BJ (cell line): Measurements from ENCODE around the gene NUBPL. TPM values are rescaled to one million over a fixed set of nuclear protein-coding genes. Genes with fewer than 3 reads are reported as not detected.
"Not testable (repeated sequence)": the region's sequence is repeated elsewhere in the genome, so short reads cannot be mapped to it uniquely, and the experiment has no call there.

ENCODE experiments used
- CTCF ChIA-PET: fragments of 350-600 bp; formaldehyde crosslinking; extraction: SDS; loops from one replicate; lab custom pipeline; 2021; ENCODE audit warnings: antibody characterized with exemption, inconsistent platforms; lab: Yijun Ruan, JAX
- POLR2A ChIA-PET: fragments of 300-600 bp; sonication (Branson Sonifier 250); formaldehyde crosslinking; extraction: SDS; loops from one replicate; lab custom pipeline; 2021; ENCODE audit warnings: antibody characterized with exemption; lab: Charles Lee
- DNase-seq: peaks from one replicate; pipeline ENCODE4 v3.0.0-alpha.2; 2011; ENCODE audit warnings: low read depth
- H3K27me3 ChIP-seq: 2 replicates; pipeline ENCODE4 v1.6.0; 2011; ENCODE audit warnings: low read length; ENCODE audit not compliant: control insufficient read depth, insufficient read depth
- H3K36me3 ChIP-seq: 2 replicates; pipeline ENCODE4 v1.5.1; 2011; ENCODE audit warnings: low read length; ENCODE audit not compliant: control insufficient read depth, insufficient read depth
- H3K4me3 ChIP-seq: 2 replicates; pipeline ENCODE4 v1.5.1; 2011; ENCODE audit warnings: low read depth, mild to moderate bottlenecking, control low read depth, low read length
- polyA plus RNA-seq: library from polyadenylated mRNA; depleted of rRNA; stranded (reverse); fragments of >200 nt; gene quantifications from 2 replicates; pipeline ENCODE4 v1.2.3, GENCODE V29; 2011
- TF ChIP-seq, protein P1 (sequence below): IDR thresholded peaks from 2 replicates; pipeline ENCODE4 v1.5.1; 2011; ENCODE audit warnings: low read depth, mild to moderate bottlenecking, control low read depth, inconsistent platforms, low read length, moderate library complexity; ENCODE audit not compliant: insufficient read depth

Gene NUBPL
- polyA plus RNA-seq, 1 experiment, result 3.3 TPM

DNA sequence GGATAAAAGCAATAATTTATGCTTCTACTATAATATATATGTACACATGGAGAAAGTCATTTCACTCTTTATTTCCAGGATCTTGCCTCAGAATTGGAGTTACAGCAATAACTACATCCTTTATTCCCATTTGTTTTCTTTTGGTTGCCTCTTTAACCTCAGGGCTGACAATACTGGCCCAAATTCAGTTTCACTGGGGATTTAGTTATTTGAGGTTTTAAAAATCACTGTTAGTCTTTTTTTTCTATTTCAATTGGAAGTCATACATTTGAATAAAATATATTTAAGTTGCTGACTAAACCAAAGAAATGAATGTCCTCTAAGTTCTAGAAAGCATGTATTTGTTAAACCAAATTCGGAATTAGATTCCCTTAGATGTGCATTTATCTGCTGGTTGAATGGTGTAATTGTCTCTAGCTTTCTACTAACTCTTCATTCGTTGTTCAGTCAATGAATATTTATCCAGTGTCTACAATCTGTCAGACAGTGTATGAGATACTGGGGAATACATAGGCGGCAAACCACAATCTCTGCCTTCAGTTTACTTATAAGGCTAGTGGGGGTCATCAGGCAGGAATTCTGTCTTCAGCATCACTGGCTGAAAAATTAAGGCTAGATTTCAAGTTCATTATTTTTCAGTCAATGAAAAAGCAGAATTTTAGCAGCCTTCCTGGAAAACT, 325.1 kb downstream of the NUBPL start:
- ChIA-PET POLR2A (no interaction called here), CTCF (no interaction called here)
- TF ChIP-seq, protein P1, sequence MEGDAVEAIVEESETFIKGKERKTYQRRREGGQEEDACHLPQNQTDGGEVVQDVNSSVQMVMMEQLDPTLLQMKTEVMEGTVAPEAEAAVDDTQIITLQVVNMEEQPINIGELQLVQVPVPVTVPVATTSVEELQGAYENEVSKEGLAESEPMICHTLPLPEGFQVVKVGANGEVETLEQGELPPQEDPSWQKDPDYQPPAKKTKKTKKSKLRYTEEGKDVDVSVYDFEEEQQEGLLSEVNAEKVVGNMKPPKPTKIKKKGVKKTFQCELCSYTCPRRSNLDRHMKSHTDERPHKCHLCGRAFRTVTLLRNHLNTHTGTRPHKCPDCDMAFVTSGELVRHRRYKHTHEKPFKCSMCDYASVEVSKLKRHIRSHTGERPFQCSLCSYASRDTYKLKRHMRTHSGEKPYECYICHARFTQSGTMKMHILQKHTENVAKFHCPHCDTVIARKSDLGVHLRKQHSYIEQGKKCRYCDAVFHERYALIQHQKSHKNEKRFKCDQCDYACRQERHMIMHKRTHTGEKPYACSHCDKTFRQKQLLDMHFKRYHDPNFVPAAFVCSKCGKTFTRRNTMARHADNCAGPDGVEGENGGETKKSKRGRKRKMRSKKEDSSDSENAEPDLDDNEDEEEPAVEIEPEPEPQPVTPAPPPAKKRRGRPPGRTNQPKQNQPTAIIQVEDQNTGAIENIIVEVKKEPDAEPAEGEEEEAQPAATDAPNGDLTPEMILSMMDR, result no peak
- Histone ChIP-seq H3K36me3 (no peaks in the 10 kb centered on the region), H3K4me3 (no peak overlapping the region), H3K27me3 (no peaks in the 10 kb centered on the region)
- DNase-seq, result no peak

DNA sequence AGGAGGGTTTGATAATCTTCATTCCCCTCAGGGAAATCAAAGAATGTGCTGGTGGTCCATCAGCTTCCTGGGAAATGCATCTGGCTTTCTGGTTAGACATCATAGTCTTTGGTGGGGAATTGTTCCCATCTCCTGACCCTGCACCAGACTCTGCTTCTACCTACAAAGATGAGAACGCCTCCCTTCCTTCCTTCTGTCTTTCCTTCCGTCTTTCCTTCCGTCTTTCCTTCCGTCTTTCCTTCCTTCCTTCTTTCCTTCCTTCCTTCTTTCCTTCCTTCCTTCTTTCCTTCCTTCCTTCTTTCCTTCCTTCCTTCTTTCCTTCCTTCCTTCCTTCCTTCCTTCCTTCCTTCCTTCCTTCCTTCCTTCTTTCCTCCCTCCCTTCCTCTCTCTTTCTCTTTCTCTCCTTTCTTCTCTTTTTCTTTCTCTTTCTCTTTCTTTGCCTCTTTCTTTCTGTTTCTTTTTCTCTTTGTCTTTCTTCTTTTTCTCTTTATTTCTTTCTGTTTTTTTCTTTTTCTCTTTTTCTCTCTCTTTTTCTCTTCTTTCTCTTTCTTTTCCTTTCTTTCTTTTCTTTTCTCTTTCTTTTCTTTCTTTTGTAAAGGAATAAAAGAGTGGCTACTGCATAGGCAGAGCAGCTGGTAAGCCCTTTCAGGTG, 326.9 kb downstream of the NUBPL start:
- Histone ChIP-seq H3K4me3 (no peak overlapping the region), H3K36me3 (no peaks in the 10 kb centered on the region), H3K27me3 (no peaks in the 10 kb centered on the region)
- ChIA-PET POLR2A (no interaction called here), CTCF (interaction anchor here (0.6 to 0.7 kb wide), 3 partner anchors 14 to 581 kb away, joined by 3 to 4 read pairs (median 3); no protein-coding TSS in a partner anchor)
- TF ChIP-seq, protein P1, result no peak
- DNase-seq, result no peak

DNA sequence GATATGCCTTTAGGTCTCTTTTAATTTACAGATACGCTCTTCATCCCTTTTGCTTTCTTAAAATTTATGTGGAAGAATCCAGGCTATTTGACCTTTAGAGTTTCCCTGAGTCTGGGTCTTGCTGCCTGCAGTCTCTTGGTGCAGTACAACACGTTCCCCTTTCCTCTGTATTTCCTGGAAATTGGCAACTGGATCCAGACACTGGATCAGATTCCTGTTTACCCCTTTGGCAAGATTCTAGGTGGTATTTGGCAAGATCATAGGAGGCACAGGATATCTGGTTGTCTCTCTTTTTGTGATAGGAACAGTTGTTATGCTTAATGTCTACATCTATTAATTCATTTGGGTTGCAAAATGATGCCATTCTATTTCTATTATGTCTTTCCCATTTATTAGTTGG, 328.1 kb downstream of the NUBPL start:
- TF ChIP-seq, protein P1, result no peak
- no peak for DNase-seq
- CTCF ChIA-PET, result no interaction called here
- Histone ChIP-seq H3K36me3 (no peaks in the 10 kb centered on the region), H3K27me3 (no peaks in the 10 kb centered on the region), H3K4me3 (no peak overlapping the region)
- POLR2A ChIA-PET, result no interaction called here

GRCh38 chr14:31890202-31890601, 329.0 kb downstream of the NUBPL start:
- H3K4me3 ChIP-seq, CTCF ChIA-PET, POLR2A ChIA-PET, H3K36me3 ChIP-seq, H3K27me3 ChIP-seq, DNase-seq: not testable (repeated sequence)

DNA sequence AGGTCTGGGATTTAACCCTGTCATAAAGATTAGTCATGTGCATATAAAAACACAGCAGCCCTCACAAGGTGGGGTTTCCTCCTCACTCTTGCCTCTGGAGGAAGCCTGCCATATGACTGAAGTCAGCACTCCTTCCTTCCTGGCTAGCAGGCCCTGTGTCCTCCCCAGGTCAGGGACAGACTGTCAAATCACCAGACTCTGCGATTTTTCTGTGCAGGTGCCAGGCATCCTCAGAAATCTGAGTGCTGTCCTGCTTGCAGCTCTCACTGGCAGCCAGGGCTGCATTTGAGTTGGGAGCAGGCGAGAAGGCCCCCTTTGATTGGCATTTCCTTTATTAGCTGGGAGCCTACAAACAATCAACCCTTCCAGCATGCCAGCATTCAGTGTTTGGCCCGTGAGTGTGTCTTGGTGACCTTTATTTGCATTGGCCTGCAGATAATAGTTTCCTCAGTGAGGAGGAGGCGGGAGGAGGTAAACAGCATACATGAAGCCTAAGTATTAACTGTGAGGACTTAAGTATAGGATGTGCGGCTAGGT, 332.1 kb downstream of the NUBPL start:
- POLR2A ChIA-PET, result no interaction called here
- DNase-seq, result no peak

More for the DNA sequence above, 332.1 kb downstream of the NUBPL start:
- Histone ChIP-seq H3K27me3 (no peaks in the 10 kb centered on the region), H3K36me3 (no peaks in the 10 kb centered on the region), H3K4me3 (no peak overlapping the region)
- TF ChIP-seq, protein P1, result no peak
- CTCF ChIA-PET, result interaction anchor here (0.6 kb wide), 1 partner anchor 543 kb away, joined by 4 read pairs; no protein-coding TSS in a partner anchor
